Stimulated activated CD8-positive, alpha-beta memory T cell treated with anti-CD3 and anti-CD28 coated beads, Interleukin-12 subunit alpha, Interleukin-12 subunit beta, amount 100 ng/mL, for 1 hour (primary cell): Measurements from ENCODE around the gene ARFGAP1.

ENCODE experiments used
- DNase-seq: peaks from one replicate; pipeline ENCODE4 v3.0.0-alpha.2; 2020; ENCODE audit warnings: low read depth

ARFGAP1 gene

GRCh38 chr20:63319164-63320040 is 46.8 kb downstream of the ARFGAP1 start:
- no peak for DNase-seq

DNA sequence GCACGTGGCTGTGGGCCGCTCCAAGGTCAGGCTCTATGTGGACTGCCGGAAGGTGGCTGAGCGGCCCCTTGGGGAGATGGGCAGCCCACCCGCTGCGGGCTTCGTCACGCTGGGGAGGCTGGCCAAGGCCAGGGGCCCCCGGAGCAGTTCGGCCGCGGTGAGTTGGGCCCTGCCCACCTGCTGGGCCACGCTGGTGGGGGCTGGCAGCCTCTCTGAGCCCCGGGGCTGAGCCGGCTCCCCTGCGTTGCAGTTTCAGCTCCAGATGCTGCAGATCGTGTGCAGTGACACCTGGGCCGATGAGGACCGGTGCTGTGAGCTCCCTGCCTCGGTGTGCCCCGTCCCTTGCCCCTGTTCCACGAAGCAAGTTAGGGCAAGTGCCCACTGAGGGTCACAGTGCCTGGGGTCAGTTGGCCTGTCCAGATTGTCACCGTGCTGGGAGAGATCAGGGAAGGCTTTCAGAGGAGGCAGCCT is 47.5 kb downstream of the ARFGAP1 start:
- DNase-seq = no peak

GRCh38 chr20:63320616-63321147 is 48.1 kb downstream of the ARFGAP1 start:
- DNase-seq = no peak

- no peak for DNase-seq
Measured at GRCh38 chr20:63321148-63321831, 48.7 kb downstream of the ARFGAP1 start.

GRCh38 chr20:63322146-63322932 is 49.7 kb downstream of the ARFGAP1 start:
- DNase-seq = no peak

DNA sequence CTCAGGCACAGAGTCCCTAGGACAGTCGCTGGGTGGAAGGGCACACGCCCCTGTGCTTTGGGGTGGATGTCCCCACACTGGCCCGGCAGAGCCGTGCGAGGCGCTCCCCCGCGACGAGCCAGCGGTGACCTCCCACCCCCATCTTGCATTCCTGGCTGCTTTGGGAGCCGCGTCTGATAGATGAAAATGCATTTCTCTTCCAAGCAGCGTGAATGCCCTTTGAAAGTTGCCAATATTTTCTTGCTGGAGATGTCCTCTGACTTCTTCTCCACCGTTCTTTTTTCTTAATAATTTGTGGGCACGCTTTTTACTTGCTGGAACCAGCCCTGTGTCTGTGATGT is 50.3 kb downstream of the ARFGAP1 start:
- no peak for DNase-seq

DNA sequence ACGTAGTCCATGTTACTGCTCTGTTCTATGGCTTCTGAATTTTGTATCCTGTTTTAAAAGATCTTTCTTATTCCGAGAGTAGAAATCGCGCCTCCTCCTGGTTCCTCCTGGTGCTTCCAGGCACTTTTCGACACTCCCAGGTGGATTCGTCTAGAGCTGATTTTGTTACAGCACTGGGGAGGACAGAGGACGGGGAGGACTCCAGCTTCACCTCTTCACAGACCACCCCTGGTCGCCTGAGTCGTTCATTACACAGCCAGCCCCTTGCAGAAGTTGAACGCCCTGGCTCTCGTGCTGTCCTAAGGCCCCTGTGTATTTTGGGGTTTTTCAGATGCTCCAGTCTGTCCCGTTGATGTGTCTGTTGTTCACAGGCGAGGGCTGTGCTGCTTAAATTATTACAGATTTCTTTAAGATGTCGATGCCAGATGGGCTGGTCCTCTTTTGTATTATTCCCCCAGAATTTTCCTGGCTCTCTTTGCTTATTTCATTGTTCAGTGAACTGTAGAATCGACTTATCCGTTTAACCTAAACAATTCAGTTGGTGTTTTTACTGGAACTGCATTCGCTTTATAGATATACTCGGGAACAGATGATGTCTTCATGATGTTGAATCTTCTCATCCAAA is 50.9 kb downstream of the ARFGAP1 start:
- DNase-seq = no peak

DNA sequence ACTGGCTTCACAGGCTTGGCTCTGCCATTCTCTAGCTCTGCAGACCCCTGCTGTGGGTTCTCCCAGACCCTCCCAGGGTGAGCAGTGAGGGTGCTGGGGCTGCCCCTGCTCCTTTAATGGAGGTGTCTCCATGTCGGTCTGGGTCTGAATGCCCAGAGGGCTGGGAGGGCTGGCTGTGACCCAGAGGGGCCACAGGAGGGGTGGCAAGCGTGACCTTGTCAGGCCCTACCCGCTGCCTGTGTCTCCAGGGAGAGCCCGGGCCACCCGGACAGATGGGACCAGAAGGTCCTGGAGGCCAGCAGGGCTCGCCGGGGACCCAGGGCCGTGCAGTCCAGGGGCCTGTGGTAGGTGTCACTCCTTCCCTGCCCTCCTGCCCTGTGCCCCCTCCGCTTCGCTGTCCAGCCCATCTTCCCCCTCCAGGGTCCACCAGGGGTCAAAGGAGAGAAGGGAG is 52.4 kb downstream of the ARFGAP1 start:
- no peak for DNase-seq

DNA sequence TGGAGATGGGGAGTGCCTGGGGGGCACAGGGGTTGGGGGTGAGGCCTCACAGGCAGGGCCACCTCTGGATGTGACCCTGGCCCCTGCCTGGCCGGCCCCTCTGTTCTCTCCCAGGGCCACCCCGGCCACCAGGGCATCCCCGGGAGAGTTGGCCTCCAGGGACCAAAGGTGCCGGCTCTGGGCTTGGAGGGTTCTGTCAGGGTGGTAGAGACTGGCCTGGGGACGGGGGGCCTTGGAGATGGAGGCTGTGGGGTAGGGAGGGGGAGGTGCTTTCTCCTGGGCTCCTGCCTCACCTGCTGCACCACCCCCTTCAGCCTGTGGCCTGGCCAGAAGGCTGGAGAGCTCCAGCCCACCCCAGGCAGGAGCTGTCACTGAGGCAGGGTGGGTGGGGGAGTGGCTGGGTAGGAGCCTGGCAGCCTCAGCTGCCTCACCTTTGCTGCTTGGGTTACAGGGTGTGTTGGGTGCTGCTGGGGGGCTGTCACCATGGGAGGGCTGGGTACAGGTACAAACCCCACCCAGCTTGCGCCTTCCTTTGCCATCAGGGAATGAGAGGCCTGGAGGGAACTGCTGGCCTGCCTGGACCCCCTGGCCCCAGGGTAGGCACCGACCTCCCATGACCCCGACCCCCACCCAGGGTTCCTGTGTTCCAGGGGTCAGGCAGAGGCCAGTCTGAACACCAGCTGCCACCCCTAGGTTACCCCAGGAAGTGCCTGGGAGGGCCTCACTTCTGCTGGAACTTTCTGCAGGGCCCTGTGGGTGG is 53.1 kb downstream of the ARFGAP1 start:
- no peak for DNase-seq

DNA sequence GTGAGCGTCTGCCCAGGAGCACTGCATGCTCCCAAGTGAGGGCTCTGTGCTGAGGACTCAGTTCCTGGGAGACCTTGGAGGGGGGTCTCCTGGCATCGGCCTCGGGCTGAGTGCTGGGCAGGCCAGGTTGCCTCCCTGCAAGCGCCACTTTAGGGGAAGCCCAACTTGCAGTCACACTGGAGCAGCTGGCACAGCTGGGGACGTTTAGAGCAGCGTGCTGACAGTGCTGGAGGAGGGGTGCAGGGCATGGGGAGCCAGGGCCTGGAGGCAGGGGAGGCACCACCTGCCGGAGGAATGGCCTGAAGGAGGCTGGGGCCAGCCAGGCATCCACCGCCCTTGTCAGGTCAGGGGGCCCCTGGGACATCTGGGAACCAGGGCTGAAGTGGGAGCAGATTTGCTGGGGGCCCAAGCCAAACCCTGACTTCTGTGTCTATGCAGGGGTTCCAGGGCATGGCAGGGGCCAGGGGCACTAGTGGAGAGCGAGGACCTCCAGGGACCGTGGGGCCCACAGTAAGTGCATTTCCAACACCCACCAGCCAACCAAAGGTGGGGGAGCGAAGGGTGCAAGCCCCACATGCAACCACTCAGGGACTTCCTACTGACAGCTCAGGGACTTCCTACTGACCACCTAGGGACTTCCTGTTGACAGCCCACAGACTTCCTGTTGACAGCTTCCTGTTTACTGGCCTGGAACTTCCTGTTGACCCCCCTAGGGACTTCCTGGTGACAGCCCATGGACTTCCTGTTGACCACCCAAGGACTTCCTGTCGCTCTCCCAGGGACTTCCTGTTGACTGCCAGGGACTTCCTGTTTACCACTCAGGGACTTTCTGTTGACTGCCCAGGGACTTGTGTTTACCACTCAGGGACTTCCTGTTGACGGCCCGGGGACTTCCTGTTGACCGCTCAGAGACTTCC is 54.0 kb downstream of the ARFGAP1 start:
- no peak for DNase-seq

GRCh38 chr20:63327231-63327745 is 54.7 kb downstream of the ARFGAP1 start:
- DNase-seq = no peak

GRCh38 chr20:63328026-63328700 is 55.5 kb downstream of the ARFGAP1 start:
- DNase-seq = no peak

GRCh38 chr20:63328718-63329275 is 56.2 kb downstream of the ARFGAP1 start:
- DNase-seq = no peak

GRCh38 chr20:63329331-63330083 is 56.9 kb downstream of the ARFGAP1 start:
- no peak for DNase-seq

DNA sequence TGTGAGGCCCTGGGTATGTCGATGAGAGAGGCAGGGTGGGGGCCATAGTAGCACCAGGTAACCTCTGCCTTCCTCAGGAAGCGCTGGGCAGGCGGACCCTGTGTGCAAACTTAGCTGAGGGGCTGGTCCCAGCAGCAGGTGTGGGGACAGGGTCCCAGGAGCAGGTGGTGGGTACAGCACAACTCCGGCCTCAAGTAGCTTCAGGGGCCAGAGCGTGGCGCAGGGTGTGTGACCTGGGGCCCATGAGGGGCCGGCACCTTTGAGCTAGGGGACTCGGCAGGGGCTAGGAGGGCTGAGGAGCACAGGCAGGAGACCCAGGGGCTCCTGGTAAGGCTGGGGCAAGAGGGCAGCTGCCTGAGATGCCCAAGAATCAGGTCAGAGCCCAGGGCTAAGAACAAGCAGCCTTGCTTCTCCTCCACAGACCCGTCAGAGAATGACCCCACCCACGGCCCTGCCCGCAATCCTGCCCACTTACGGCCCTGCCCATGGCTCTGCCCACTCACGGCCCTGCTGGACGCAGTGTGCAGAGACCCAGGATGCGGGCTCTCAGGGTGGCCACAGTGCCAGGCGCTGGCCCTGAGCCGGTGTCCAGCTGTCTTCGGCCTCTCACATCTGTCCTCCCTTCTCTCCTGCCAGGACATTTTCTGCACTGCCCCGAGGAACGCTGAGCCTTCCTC is 57.6 kb downstream of the ARFGAP1 start:
- DNase-seq = no peak

DNA sequence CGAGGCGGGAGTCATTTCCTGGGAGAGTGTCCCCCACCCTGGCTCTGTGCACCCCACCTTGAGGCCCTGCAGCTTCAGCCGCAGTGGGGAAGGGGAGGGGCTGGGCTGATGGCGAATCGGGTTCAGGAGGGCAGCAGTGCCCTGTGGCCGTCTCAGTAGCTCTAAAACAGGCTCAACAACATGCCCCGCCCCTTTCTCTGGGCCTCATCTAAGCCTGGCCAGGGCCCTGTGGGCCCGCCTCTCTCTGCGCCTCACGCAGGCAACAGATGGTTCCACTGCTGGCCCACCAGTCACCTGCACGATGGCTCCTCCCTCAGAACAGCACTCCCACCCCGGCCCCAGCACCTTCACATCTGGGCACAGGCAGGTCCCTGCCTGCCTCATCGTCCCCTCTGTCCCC is 58.3 kb downstream of the ARFGAP1 start:
- DNase-seq = no peak

DNA sequence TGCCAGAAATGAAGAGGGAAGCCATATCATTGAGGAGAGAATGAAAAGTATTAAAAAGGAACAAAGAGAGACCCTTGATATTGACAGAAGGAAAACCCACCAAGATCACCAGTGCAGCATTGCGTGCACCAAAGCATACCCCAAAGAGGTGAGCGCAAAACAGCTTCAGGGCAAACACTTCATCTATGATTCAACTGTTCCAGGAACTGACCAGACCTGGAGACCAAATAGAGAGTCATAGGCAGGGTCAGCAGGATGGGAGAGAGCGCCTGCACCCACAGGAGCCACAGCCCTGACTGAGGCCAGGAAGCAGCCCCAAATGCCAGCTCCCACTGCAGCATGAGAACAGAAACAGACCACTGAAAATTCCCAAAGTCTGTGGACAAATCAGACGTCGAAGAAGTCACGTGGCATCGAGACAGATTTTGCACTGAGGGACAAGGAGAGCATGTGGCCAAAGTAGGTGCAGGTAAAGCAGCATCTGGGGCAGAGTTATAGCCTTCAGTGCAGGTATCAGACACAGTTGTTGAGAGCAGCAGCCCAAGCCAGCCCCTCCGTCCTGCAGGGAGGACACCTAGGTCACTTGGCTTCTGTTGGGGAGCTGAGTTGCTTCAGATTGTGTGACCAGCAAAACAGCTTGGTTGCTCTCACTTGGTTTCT is 59.3 kb downstream of the ARFGAP1 start:
- no peak for DNase-seq
